ENCODE measurements around the gene TNFRSF18.
A peak's percentile ranks its signal among the peaks of the same experiment; 100 is the strongest.

The TNFRSF18 gene

GRCh38 chr1:1211541-1212441, 5.4 kb upstream of the TNFRSF18 start:
- DNase-seq (ENCODE audit: low spot score), result no peak

- no peak for DNase-seq (ENCODE audit: low spot score)
Measured at GRCh38 chr1:1210726-1211540, 4.5 kb upstream of the TNFRSF18 start.

- DNase-seq (ENCODE audit: low spot score), result no peak
Measured at GRCh38 chr1:1208713-1209433, 2.5 kb upstream of the TNFRSF18 start.

GRCh38 chr1:1207571-1207892, 1.1 kb upstream of the TNFRSF18 start:
- DNase-seq (ENCODE audit: low spot score), result no peak

- no peak for DNase-seq (ENCODE audit: low spot score)
Measured at GRCh38 chr1:1206966-1207531, 657 bp upstream of the TNFRSF18 start.

- no peak for DNase-seq (ENCODE audit: low spot score)
Measured at GRCh38 chr1:1205769-1206375, 520 bp downstream of the TNFRSF18 start.

GRCh38 chr1:1204998-1205768, 1.2 kb downstream of the TNFRSF18 start:
- no peak for DNase-seq (ENCODE audit: low spot score)

GRCh38 chr1:1204425-1204920, 1.9 kb downstream of the TNFRSF18 start:
- no peak for DNase-seq (ENCODE audit: low spot score)

- DNase-seq (ENCODE audit: low spot score), result no peak
Measured at GRCh38 chr1:1203561-1204424, 2.6 kb downstream of the TNFRSF18 start.

- DNase-seq (ENCODE audit: low spot score), result no peak
Measured at GRCh38 chr1:1202831-1203560, 3.4 kb downstream of the TNFRSF18 start.

GRCh38 chr1:1200876-1201810, 5.2 kb downstream of the TNFRSF18 start:
- DNase-seq (ENCODE audit: low spot score), result peak; percentile 85

GRCh38 chr1:1199961-1200875, 6.2 kb downstream of the TNFRSF18 start:
- no peak for DNase-seq (ENCODE audit: low spot score)

GRCh38 chr1:1199141-1199960, 7.0 kb downstream of the TNFRSF18 start:
- no peak for DNase-seq (ENCODE audit: low spot score)

- DNase-seq (ENCODE audit: low spot score), result no peak
Measured at GRCh38 chr1:1198423-1199140, 7.8 kb downstream of the TNFRSF18 start.
